ENCODE measurements around the gene ZNF407.
A peak's percentile ranks its signal among the peaks of the same experiment; 100 is the strongest.

Gene ZNF407

DNA sequence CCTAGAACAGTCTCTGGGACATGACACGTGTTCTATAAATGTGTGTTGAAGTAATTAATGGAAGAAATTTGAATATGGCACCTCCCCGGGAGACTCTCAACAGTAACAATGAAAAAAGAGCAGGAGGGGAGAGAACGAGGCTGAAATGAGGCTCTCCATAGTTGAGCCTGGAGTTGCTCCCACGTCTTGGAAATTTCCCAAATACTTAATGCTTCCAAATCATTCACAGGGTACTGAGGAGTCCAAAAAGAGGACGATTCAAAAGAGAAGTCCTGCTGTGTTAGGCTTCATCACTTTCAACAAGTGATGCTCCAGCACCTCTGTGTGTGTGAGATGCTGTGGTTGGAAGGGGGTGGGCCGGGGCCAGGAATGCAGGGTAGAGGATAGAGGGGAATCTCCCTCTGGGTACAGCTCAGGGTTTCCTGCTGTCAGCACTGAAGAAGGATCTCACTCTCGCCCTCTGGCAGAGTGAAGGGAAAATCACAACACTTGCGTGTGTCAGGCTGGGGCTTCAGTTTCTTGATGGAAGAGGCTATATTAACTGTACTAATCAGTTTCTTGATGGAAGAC is 18.1 kb upstream of the ZNF407 start:
- no peak for DNase-seq (ENCODE audit: low read depth)
- TF ChIP-seq CTCF (IDR thresholded peaks at IDR 0.05; ENCODE audit: insufficient read depth, low read depth, low read length, missing control alignments), result no peak
- H3K4me3 ChIP-seq (ENCODE audit: low read depth, low read length), result no peak overlapping the region

- H3K4me3 ChIP-seq (ENCODE audit: low read depth, low read length), result no peak overlapping the region
- no peak for TF ChIP-seq CTCF (IDR thresholded peaks at IDR 0.05; ENCODE audit: insufficient read depth, low read depth, low read length, missing control alignments)
- no peak for DNase-seq (ENCODE audit: low read depth)
These were observed 15.0 kb upstream of the ZNF407 start for GRCh38 chr18:74582642-74583041.

- no peak overlapping the region for H3K4me3 ChIP-seq (ENCODE audit: low read depth, low read length)
- DNase-seq (ENCODE audit: low read depth), result no peak
- TF ChIP-seq CTCF (IDR thresholded peaks at IDR 0.05; ENCODE audit: insufficient read depth, low read depth, low read length, missing control alignments), result no peak
These were observed 10.2 kb upstream of the ZNF407 start for GRCh38 chr18:74587441-74587840.

GRCh38 chr18:74589021-74589420 is 8.6 kb upstream of the ZNF407 start:
- peak; percentile 8 for DNase-seq (ENCODE audit: low read depth)

DNA sequence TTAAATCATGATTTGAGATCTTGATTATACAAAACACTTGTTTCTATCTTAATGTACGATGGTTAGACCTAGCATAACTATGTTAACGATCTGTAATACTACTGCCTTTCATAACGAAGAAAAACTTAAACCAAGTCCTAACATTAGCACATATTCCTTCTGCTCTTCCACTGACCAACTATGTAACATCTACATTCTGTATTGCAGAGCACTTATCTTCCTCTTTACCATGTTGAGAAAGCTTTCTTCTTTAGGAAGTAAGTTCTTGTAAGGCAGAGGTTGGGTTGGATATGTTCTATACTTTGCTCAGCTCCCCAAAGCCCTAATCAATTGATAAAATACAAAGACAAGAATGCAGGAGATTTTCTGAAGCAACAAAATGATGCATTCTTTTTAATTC is 7.9 kb upstream of the ZNF407 start:
- no peak overlapping the region for H3K4me3 ChIP-seq (ENCODE audit: low read depth, low read length)
- no peak for DNase-seq (ENCODE audit: low read depth)
- TF ChIP-seq CTCF (IDR thresholded peaks at IDR 0.05; ENCODE audit: insufficient read depth, low read depth, low read length, missing control alignments), result no peak

More at GRCh38 chr18:74589021-74589420, 8.6 kb upstream of the ZNF407 start:
- no peak overlapping the region for H3K4me3 ChIP-seq (ENCODE audit: low read depth, low read length)
- no peak for TF ChIP-seq CTCF (IDR thresholded peaks at IDR 0.05; ENCODE audit: insufficient read depth, low read depth, low read length, missing control alignments)

- DNase-seq (ENCODE audit: low read depth), result no peak
- no peak overlapping the region for H3K4me3 ChIP-seq (ENCODE audit: low read depth, low read length)
- no peak for TF ChIP-seq CTCF (IDR thresholded peaks at IDR 0.05; ENCODE audit: insufficient read depth, low read depth, low read length, missing control alignments)
These were observed 7.0 kb upstream of the ZNF407 start for GRCh38 chr18:74590671-74591070.

DNA sequence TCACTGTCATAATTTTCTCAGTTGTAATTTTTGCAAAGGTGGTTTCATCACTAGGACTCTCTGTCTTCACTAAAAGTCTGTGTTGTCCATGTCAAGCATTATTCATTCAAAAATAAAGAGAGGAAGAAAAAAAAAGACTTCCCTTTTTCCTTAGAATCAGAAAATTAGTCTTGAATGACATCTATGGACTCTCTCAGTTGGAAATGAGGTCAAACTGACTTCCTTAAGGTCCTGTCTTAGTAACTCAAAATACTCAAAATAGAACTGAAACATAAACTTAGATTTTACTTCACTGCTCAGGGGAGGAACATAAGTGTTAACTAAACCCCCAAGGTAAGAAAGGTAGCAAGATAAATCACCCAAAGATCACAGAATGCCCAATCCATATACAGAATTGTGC is 2.2 kb upstream of the ZNF407 start:
- peak; percentile 28 for DNase-seq (ENCODE audit: low read depth)
- TF ChIP-seq CTCF (IDR thresholded peaks at IDR 0.05; ENCODE audit: insufficient read depth, low read depth, low read length, missing control alignments), result no peak
- peak overlapping the region; percentile 61 for H3K4me3 ChIP-seq (ENCODE audit: low read depth, low read length)
